Parathyroid adenoma (tissue), 2 donors: ENCODE data around the gene SDK2.
"Not testable (repeated sequence)": the region's sequence is repeated elsewhere in the genome, so short reads cannot be mapped to it uniquely, and the experiment has no call there.

ENCODE experiments used
- H2AFZ ChIP-seq: fragments of 300-600 bp; sonication (generic); one replicate; pipeline ENCODE4 v1.7.0; 2017; ENCODE audit warnings: antibody characterized with exemption, mild to moderate bottlenecking
- H3K27ac ChIP-seq: fragments of 300-600 bp; sonication (generic); one replicate; pipeline ENCODE4 v1.7.0; 2017
- H3K27me3 ChIP-seq: fragments of 300-600 bp; sonication (generic); one replicate; pipeline ENCODE4 v1.7.0; 2017; ENCODE audit warnings: low read length; ENCODE audit not compliant: control insufficient read depth, insufficient read depth
- H3K36me3 ChIP-seq: fragments of 300-600 bp; sonication (generic); one replicate; pipeline ENCODE4 v1.7.0; 2017; ENCODE audit warnings: low read length; ENCODE audit not compliant: control insufficient read depth, insufficient read depth
- H3K4me1 ChIP-seq: fragments of 300-600 bp; sonication (generic); one replicate; pipeline ENCODE4 v1.7.0; 2017; ENCODE audit warnings: control low read depth
- H3K4me2 ChIP-seq: fragments of 300-600 bp; sonication (generic); one replicate; pipeline ENCODE4 v1.7.0; 2017; ENCODE audit warnings: low read length
- H3K4me3 ChIP-seq: fragments of 300-600 bp; sonication (generic); one replicate; pipeline ENCODE4 v1.7.0; 2017; ENCODE audit warnings: low read depth, low read length
- H3K79me2 ChIP-seq: fragments of 300-600 bp; sonication (generic); one replicate; pipeline ENCODE4 v1.7.0; 2017; ENCODE audit warnings: control low read depth
- H3K9ac ChIP-seq: fragments of 300-600 bp; sonication (generic); one replicate; pipeline ENCODE4 v1.7.0; 2017; ENCODE audit warnings: mild to moderate bottlenecking
- H3K9me3 ChIP-seq: fragments of 300-600 bp; sonication (generic); one replicate; pipeline ENCODE4 v1.7.0; 2017; ENCODE audit warnings: low read length; ENCODE audit not compliant: control insufficient read depth
- CTCF ChIP-seq: fragments of 300-600 bp; sonication (generic); IDR thresholded peaks from one replicate; pipeline ENCODE4 v1.7.0; 2017; ENCODE audit warnings: antibody characterized with exemption, mild to moderate bottlenecking
- donor health status: primary hyperparathyroidism.

Gene SDK2

GRCh38 chr17:73476890-73477350 lies 167.3 kb downstream of the SDK2 start:
- Histone ChIP-seq H3K9me3 (no peaks in the 10 kb centered on the region), H3K79me2 (no peaks in the 10 kb centered on the region), H3K27me3 (no peaks in the 10 kb centered on the region), H3K9ac (no peak overlapping the region), H3K4me3 (no peak overlapping the region), H2AFZ (no peak overlapping the region), H3K4me2 (no peak overlapping the region), H3K4me1 (no peaks in the 10 kb centered on the region), H3K27ac (no peak overlapping the region), H3K36me3 (no peaks in the 10 kb centered on the region)
- no peak for TF ChIP-seq CTCF

GRCh38 chr17:73474370-73474988 lies 169.8 kb downstream of the SDK2 start:
- H3K36me3 ChIP-seq: no peaks in the 10 kb centered on the region
- no peaks in the 10 kb centered on the region for H3K9me3 ChIP-seq
- no peak overlapping the region for H3K27ac ChIP-seq
- H3K4me1 ChIP-seq: no peaks in the 10 kb centered on the region
- H3K9ac ChIP-seq: no peak overlapping the region
- no peaks in the 10 kb centered on the region for H3K27me3 ChIP-seq
- H2AFZ ChIP-seq: no peak overlapping the region
- H3K4me3 ChIP-seq: no peak overlapping the region
- no peak overlapping the region for H3K4me2 ChIP-seq
- H3K79me2 ChIP-seq: no peaks in the 10 kb centered on the region
- TF ChIP-seq CTCF: no peak

GRCh38 chr17:73472715-73473114 lies 171.5 kb downstream of the SDK2 start:
- H3K4me3 ChIP-seq, H3K9me3 ChIP-seq, H3K79me2 ChIP-seq, H3K4me2 ChIP-seq, H3K27ac ChIP-seq, H3K9ac ChIP-seq, H3K27me3 ChIP-seq, H2AFZ ChIP-seq, H3K36me3 ChIP-seq, H3K4me1 ChIP-seq: not testable (repeated sequence)

GRCh38 chr17:73471924-73472323 lies 172.3 kb downstream of the SDK2 start:
- H3K9ac ChIP-seq: no peak overlapping the region
- H3K4me1 ChIP-seq: no peaks in the 10 kb centered on the region
- H3K9me3 ChIP-seq: no peaks in the 10 kb centered on the region
- no peak overlapping the region for H2AFZ ChIP-seq
- no peak overlapping the region for H3K27ac ChIP-seq
- H3K27me3 ChIP-seq: no peaks in the 10 kb centered on the region
- no peaks in the 10 kb centered on the region for H3K79me2 ChIP-seq
- H3K36me3 ChIP-seq: no peaks in the 10 kb centered on the region
- TF ChIP-seq CTCF: no peak
- no peak overlapping the region for H3K4me3 ChIP-seq
- no peak overlapping the region for H3K4me2 ChIP-seq

GRCh38 chr17:73470316-73470826 lies 173.9 kb downstream of the SDK2 start:
- no peak for TF ChIP-seq CTCF
- no peak overlapping the region for H3K4me2 ChIP-seq
- no peak overlapping the region for H3K27ac ChIP-seq
- no peaks in the 10 kb centered on the region for H3K79me2 ChIP-seq
- no peak overlapping the region for H2AFZ ChIP-seq
- H3K36me3 ChIP-seq: no peaks in the 10 kb centered on the region
- no peaks in the 10 kb centered on the region for H3K9me3 ChIP-seq
- H3K4me3 ChIP-seq: no peak overlapping the region
- no peaks in the 10 kb centered on the region for H3K27me3 ChIP-seq
- no peaks in the 10 kb centered on the region for H3K4me1 ChIP-seq
- no peak overlapping the region for H3K9ac ChIP-seq
